Glomerular endothelial cell (primary cell): ENCODE data around the gene SPSB1. TPM values are rescaled to one million over a fixed set of nuclear protein-coding genes. Genes with fewer than 3 reads are reported as not detected.

Source experiments
- DNase-seq: peaks from one replicate; pipeline ENCODE4 v3.0.0-alpha.2; 2011; ENCODE audit warnings: low read depth, low spot score; ENCODE audit errors: extremely low read depth
- total RNA-seq: library from RNA; depleted of rRNA; stranded (reverse); fragments of >200 nt; gene quantifications from 2 replicates; pipeline ENCODE4 v1.2.3, GENCODE V29; 2015

The SPSB1 gene
- 29.0 and 66.0 TPM in 2 replicates for total RNA-seq

DNA sequence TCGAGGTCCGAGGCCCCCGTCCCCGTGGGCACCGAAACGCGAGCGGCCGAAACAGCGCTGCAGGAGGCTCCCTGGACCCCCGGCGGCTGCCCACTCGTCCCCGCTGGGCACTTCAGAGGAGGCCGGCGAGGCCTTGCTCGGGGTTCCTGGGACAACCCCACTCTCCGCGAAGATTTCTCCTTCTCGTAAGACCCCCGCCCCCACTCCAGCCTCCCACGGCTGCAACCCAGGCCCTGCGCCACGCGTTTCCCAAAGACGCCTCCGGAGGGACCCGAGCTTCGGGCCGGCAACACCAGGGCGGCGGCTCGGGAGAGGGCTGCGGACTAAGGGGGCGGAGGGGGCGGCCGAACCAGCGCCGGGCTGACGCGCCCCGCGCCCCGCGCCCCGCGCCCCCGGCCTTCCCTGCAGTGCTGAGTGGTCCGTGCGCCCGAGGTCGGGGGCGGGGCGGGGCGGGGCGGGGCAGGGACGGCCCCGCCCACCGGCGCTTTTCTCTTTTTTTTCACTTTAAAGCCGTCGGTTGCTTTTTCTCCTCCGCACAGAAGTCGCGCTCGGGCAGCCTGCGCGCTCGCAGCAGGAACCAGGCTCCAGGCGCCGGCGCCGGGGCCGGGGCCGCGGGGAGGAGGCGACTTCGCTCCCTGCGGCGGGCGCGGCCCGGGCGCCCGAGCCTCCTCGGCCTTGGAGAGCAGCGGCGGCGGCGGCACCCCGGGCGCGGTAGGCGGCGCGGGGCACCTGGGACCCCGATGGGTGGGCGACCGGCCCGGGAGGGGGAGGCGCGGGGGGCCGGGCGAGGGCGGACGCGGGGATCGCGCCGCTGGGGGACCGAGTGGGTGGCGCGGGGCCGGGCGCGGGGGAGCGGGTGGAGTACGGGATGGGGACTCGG lies at the start of gene SPSB1:
TSS of gene SPSB1 (plus strand) at position 534 of the 880 bp plus-strand sequence. CDS start 62,998 bp downstream, outside the sequence.
- DNase-seq, result no peak

DNA sequence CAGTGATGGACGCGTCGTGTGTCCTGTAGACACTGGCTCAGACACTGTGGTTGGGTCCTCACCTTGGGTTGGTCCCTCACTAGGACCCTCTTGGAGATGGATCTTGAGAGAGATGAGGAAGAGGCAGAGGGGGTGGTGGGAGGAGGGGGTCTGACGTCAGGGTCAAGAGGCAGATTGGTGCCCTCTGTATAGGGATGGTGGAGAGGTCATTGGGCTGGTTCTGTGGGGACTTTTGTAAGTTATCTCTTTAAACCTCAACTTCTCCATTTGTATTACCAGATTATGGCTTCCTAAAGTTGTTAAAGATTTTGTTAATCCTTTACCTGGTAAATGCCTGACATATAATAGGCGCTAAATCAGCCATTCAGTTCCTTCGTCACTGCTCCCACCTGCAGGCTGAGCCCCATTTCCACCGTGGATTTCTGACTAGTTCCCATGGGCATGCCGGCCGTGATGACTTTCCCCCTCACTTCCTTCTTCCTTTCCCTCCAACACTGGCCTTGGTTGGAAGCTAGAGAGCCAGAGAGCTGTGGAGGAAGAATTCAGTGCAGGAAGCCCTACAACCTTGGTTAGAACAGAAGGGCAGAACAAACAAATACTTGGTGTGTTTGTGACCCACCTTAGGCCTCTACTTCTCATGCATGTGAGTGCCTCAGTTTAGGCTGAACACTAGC lies 49.5 kb upstream of the SPSB1 start:
- DNase-seq, result no peak

DNA sequence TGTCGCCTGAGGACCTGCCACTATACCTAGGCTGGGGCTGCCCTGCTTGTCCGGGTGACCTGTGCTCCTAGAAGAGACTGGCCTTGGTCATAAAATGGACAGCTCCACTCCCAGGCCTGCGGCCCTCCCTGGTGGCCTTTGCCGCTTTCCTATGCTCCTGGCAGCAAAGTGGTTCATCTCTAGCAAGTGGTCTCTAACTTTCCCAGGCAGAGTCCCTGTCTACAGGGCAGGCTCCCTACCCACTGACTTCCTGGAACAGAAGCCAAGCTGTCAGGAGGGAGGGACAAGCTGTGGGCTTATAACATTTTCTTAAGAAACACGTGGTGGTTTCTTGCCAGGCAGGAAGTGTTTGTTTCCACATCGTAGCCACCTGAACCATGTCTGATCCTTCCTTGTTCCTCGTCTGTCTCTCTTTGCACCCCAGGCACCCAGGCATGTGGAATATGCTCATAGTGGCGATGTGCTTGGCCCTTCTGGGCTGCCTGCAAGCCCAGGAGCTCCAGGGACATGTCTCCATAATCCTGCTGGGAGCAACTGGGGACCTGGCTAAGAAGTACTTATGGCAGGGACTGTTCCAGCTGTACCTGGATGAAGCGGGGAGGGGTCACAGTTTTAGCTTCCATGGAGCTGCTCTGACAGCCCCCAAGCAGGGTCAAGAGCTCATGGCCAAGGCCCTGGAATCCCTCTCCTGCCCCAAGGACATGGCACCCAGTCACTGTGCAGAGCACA lies 48.0 kb upstream of the SPSB1 start:
- no peak for DNase-seq

DNA sequence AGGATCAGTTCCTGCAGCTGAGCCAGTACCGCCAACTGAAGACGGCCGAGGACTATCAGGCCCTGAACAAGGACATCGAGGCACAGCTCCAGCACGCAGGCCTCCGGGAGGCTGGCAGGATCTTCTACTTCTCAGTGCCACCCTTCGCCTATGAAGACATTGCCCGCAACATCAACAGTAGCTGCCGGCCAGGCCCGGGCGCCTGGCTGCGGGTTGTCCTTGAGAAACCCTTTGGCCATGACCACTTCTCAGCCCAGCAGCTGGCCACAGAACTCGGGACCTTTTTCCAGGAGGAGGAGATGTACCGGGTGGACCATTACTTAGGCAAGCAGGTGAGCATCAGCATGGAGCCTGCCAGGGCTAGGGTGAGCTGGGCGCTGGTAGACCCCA lies 47.5 kb upstream of the SPSB1 start:
- no peak for DNase-seq

DNA sequence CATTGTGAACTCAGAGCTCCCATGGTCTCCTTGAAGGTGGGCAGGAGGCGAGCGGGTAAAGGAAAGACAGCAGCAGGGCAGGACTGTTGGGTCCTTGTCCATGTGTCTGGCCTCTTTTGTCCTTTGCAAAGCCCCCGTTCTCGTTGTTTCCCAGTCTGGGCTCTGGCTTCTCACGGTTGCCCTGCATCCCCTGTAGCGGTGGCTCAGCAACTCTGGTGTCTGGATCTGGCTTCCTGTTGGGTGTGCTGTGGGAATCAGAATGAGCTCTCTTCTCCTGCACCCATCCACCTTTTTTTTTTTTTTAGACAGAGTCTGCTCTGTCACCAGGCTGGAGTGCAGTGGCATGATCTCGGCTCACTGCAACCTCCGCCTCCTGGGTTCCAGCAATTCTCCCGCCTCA lies 47.0 kb upstream of the SPSB1 start:
- no peak for DNase-seq

DNA sequence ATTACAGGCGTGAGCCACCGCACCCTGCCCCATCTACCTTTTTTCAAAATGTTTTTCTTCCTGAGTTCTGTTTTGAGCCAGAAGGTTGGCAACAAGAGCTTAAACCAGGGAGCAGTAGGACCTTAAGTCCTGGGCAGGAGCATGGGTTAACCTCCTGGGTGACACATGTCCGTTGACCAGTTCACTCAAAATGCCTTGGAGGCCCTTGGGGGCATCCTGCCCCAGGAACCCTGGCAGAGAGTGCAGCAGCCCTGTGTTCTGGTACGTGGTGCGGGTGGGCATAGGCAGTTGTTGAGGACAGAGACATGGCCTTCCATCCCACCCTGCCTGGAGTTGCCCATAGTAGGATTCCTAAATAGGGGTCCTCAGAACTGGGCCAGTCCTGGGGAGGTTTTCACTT lies 46.5 kb upstream of the SPSB1 start:
- no peak for DNase-seq

DNA sequence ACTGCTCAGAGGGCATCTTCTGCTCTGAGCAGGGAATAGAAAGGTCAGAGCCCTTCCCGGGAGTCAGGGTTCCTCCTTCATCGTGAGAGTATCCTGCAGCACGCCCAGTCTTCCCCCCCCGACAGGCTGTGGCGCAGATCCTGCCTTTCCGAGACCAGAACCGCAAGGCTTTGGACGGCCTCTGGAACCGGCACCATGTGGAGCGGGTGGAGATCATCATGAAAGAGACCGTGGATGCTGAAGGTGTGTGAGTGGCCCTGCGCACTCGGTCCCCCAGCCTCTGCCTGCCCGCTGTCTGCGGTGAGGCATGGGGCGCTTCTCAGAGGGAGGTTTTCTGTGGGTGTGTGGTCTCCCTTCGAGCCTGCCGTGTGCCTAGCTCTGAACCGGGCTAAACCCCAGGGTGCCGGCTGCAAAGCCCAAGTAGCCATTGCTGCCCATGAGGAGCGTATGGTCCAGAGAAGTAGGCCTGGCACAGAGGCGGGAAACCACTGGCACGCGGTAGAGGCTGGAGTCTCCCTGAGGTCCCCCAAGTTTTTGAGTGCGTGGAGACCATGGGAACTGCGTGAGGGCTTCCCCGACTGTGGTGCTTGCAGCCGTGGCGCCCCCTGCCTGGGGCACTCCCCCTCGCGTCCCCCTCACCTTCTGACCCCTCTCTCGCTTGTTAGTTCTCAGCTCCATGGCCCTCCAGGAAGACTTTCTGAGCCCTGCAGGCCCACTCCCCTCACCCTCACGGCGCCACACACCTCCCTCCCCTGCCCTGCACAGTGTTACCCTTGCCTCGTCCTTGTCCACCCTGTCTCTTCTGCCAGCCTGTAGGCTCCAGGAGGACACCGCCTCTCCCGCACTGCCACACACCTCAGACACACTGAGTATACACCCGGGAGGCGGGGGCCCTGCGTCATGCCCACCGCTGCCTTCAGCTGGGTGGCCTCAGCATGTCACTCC lies 45.6 kb upstream of the SPSB1 start:
- no peak for DNase-seq

DNA sequence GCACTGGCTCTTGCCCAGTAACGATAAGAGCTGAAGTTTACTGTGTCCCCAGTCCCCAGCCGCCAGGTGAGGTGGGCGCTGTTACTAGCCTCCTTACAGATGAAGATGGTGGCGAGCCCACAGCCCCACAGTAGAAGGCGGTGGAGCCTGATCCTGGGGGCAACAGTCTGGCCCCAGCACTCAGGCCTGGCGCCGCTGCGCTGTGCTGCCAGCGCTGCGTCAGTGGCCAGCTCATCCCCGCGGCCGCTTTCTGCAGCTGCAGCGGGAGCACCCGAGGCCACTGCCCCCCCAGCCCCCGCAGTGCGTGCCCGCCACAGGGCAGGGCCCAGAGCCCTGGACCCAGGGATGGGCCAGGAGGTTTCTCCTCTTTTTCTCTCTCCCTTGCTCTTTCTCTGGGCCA lies 44.8 kb upstream of the SPSB1 start:
- no peak for DNase-seq

DNA sequence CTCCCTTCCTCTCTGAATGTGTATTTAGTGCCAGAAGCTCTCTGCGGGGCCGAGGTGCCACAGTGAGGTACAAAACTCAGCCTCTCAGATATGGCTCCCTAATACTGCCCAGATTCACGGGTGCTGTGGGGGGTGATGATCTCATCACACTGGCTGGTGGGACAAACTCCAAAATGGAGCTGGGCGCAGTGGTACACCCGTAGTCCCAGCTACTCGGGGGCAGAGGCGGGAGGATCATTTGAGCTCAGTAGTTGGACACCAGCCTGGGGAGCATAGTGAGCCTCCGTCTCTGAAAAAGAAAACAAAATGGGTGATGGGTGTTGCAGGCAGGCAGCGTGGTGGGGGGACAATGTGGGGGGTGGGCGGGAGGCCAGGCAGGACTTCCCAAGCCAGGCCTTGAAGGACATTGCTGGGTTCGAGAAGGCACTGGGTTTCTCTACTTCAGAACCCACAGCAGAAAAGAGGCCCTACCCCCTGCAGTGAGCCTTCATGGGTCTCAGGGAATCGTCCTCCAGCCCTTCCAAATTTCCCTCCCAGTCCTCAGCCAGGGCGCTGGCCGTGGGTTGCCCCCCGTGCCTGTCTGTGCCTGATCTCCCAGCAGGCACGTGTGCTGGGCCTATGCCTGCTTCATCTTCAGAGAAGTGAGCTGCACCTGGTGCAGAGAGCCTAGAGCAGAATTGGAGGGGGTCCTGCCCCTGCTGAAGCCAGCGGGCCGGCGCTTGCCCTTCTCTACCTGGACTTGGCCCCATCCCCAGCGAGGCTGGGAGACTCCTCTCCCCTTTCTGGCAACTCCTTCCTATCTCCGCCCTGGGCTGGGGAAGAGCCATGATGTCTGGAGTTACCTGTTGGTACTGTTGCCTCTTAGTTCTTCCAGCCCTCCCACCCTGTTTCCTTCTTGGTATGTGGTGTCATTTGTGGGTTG lies 44.1 kb upstream of the SPSB1 start:
- no peak for DNase-seq

DNA sequence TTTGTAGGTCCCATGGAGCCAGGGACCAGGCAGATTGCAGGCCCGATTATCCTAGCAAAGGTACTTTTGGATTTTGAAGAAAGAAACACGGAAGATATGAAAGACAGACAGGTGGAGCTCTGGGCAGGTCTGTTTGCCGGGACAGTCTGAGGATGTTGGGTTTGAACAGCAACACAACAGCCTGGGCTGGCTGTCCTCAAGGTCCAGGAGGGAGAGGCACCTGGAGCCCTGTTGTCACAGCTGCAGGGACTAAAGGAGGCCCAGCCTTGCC lies 43.5 kb upstream of the SPSB1 start:
- no peak for DNase-seq

DNA sequence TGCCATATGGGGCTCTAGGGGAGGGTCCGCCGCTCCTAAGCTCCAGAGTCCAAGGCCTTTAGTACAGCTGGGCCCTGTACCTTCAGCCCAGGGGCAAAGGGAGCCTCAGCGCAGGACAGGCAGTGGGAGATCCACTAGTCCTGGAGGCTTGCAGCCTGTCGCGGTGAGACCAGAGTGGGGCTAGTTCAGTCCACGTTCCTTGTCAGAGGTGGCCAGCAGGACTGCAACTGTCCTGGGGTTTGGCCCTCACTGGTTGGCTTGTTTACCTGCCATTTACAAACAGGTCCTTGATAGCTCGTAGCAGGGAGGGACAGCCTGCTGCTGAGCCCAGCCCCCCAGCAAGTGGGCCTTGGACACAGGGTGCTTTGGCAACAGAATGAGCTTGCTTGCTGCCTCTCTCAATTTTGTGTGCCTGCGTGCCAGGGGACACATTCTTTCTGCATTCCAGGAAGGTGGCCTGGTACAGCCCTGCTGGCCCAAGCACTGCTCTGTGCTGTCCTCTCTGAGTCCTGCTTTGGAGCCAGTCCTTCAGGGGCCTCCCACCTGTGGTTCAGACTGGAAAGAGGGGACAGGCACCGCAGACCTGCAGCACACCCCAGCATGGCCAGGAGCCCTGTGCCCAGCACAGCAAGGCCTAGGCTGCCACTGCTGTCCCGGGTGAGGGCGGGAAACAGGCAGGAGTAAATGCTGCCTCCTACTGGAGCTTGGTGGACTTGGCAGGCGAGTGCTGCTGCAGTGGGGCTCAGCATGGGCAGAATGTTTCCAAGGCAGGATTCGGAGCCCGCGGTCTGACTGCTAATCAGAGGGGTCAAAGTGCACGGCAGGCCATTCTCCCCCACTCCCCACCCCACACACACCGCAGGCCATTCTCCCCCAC lies 42.9 kb upstream of the SPSB1 start:
- DNase-seq, result no peak

DNA sequence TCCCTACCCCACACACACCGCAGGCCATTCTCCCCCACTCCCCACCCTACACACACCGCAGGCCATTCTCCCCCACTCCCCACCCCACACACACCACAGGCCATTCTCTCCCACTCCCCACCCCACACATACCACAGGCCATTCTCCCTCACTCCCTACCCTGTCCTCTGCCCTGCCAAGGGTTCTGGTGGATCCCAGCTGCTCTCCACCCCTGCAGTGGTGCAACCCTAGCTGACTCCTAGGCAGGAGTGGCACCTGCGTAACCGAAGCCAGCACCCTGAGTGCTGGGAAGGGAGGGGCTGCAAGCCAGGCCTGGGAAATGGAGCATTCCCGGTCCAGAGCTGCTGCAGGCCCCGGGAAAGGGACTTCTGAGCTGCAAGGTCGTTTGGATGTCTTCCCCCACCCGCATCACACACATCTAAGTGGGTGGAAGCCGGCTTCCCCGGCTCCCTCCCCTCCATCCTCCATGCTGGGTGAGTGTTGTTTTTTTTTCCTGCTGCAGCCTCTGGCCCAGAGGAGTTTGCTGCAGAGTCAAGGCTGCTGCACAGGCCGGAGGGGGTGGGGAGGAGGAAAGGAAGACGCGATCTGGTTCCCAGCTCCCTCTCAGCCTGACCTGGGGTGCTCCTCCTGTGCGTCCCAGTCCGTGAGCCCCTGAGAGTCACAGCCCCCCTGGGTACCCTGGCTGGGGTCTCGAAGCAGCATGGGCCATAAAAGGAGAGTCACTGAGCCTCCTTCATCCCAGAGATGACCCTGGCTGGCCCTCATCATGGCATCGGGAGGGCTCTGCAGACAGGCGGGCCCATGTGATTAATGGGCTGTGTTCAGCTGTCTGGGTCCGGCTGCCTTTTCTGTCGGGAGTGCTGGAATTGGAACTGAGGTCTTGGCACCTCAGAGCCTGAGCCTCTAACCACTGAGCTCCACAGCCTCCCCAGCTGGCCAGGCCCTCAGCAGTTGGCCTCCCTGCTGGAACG lies 42.0 kb upstream of the SPSB1 start:
- no peak for DNase-seq

DNA sequence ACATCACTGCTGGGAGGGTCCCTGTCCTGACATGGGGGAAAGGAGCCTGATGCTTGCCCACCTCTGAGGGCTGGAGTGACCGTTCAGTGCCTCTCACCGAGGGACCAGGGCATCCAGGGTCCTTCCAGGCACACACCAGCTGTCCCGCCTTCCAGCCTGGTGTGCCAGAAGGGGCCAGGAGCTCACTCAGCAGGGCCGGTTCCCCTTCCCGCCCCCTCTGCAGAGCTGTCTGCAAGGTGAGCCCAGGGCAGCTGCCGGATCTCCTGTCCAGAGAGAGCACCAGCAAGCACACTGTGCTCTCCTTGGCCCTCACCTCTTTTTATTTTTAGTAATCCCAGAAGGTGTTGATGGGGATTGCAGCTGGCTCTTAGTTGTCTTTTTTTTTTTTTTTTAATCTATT lies 41.2 kb upstream of the SPSB1 start:
- DNase-seq, result no peak

DNA sequence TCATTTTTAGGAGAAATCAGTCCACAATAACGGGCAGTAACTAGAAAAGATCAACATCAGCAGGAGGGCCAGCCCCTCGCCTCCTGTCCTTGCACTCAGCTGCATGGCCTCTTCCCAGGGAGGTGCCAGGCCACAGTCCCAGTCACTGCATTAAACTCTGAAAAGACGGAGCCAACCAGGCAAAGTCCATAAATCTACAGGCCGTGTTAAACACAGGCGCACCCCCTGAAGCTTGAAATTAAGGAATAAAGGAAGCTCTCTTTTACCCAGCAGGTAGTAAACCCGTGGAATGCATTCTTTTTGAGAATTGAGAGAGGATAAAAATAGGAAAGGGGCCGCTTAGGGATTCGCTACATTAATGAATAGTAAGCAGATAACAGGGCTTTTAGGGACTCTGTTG lies 39.7 kb upstream of the SPSB1 start:
- DNase-seq, result no peak

DNA sequence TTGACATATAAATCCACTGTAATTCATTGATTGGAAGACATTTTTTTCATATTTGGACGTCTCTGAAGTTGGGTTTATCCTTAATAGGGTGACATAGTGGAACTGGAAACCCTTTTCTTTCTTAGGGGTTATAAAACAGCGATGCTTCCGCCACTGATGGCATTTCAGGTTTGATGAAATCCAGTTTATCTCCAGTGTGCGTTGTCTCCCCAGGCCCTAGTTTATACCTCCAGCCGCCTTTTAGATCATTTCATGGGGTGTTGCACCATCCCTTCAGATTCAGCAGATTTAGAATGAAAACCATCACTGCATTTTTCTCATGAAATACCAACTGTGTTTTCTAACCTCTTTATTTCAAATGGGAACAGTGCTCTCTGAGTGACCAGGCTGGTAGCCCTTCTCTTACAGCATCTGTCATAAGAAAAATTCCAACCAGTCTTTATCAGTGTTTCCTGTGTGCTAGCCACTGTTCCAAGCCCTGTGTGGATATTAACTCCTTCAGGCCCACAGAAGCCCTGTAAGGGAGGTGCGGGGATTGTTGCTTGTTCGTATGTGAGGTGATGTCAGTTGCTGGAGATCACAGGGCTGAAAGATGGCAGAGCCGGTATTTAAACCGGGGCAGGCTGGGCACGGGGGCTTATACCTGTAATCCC lies 39.1 kb upstream of the SPSB1 start:
- no peak for DNase-seq

DNA sequence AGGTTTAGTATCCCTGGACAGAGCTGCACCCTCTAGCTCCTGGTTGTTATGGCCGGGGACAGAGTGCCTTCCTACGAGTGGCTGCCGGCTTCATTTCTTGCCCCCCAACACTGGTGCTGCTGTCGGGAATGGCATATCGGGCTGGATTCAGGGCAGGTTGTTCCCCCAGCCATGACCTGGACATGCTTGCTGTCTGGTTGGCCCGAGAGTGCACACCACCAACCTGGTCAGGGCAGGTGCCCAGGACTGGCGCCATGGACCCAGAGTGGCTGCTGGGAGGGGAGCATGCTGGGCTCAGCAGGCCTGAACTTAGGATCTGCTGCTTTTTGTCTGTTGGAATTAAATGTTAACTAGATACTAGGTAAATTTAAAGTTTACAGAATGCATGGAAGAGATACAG lies 36.4 kb upstream of the SPSB1 start:
- no peak for DNase-seq

DNA sequence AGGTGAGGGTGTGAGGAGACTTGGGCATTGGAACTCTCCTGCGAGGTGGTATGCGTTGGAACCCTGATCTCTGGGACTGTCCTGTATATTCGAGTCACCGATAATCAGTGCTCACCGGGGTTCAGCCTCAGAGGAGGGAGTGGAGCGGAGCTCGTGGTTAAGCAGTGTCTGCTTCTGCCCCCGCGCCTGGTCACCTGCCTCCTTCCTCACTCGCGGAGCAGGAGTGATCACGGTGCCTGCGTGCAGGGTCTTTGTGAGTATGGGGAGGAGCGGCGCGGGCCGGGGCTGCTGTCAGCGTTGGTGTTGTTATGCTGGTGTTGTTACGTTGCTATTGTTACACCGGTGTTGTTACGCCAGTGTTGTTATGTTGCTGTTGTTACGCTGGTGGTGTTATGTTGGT lies 34.8 kb upstream of the SPSB1 start:
- no peak for DNase-seq
